Naive thymus-derived CD8-positive, alpha-beta T cell (primary cell): ENCODE results near the gene KCNMB3. TPM values are rescaled to one million over a fixed set of nuclear protein-coding genes. Genes with fewer than 3 reads are reported as not detected.
A peak's percentile ranks its signal among the peaks of the same experiment; 100 is the strongest.
"Not testable (repeated sequence)": the region's sequence is repeated elsewhere in the genome, so short reads cannot be mapped to it uniquely, and the experiment has no call there.

ENCODE experiments used
- ATAC-seq, 2 donors: fragments of 150-1000 bp; cut with Tn5 transposase in 1 of 2; sonication (Bioruptor Pico), chemical (Tn5 transposase) in 1 of 2; 1 replicate in 1 of 2; 2 replicates in 1 of 2; pipeline ENCODE4 v1.10.0; 2021; ENCODE audit warnings: mild to moderate bottlenecking in 2 of 2, moderate library complexity in 2 of 2
- POLR2A ChIA-PET: fragments of 350-600 bp; sonication (Branson Sonifier 250); formaldehyde crosslinking; loops from one replicate; lab custom pipeline; 2021; ENCODE audit warnings: antibody characterized with exemption; lab: Charles Lee
- DNase-seq, 10 donors: peaks; one replicate each; pipeline versions ENCODE4 v3.0.0 to v3.0.0-alpha.2; 2020 to 2022
- H3K27ac Mint-ChIP-seq, 10 donors: one replicate each; pipeline ENCODE4 v1.8.0; 2020 to 2022; ENCODE audit warnings: mild to moderate bottlenecking in 10 of 10, mixed read lengths in 10 of 10, moderate library complexity in 4 of 10, inconsistent platforms in 1 of 10
- H3K27me3 Mint-ChIP-seq, 5 donors: one replicate each; pipeline ENCODE4 v1.8.0; 2021 to 2022; ENCODE audit warnings: mixed read lengths in 5 of 5
- H3K36me3 Mint-ChIP-seq, 3 donors: one replicate each; pipeline ENCODE4 v1.8.0; 2020 to 2022; ENCODE audit warnings: mixed read lengths in 3 of 3, mild to moderate bottlenecking in 2 of 3, inconsistent platforms in 1 of 3
- H3K4me1 Mint-ChIP-seq, 4 donors: one replicate each; pipeline ENCODE4 v1.8.0; 2021 to 2022; ENCODE audit warnings: mixed read lengths in 4 of 4
- H3K4me3 Mint-ChIP-seq, 10 donors: one replicate each; pipeline ENCODE4 v1.8.0; 2020 to 2022; ENCODE audit warnings: mild to moderate bottlenecking in 10 of 10, mixed read lengths in 10 of 10, moderate library complexity in 6 of 10, inconsistent platforms in 1 of 10
- H3K9me3 Mint-ChIP-seq, 9 donors: one replicate each; pipeline ENCODE4 v1.8.0; 2020 to 2022; ENCODE audit warnings: mixed read lengths in 9 of 9, mild to moderate bottlenecking in 3 of 9, inconsistent platforms in 1 of 9, moderate library complexity in 1 of 9
- polyA plus RNA-seq, 3 donors: library from polyadenylated mRNA; unstranded; fragments of 300-500 nt; fragmentation: Illumina TruSeq; gene quantifications; one replicate each; pipeline ENCODE4 v1.2.3, GENCODE V29; 2021
- total RNA-seq, 8 experiments: library from RNA in 2 of 8; stranded (reverse) in 2 of 8; gene quantifications; one replicate each; pipeline ENCODE4 v1.2.3 and lab custom pipeline; 2021 to 2026

The KCNMB3 gene
- total and polyA plus RNA-seq, 5 experiments from 2014 or later: 0.19 to 2.4 (median 0.55) TPM

- Mint-ChIP-seq H3K27me3 (peaks cover 0 to 21% (median 8%) of the 10 kb centered on the region in 5 donors), H3K4me3 (no peak overlapping the region), H3K9me3 (no peaks in the 10 kb centered on the region), H3K4me1 (peaks cover 0 to 2% (median 0%) of the 10 kb centered on the region in 4 donors), H3K36me3 (no peaks in the 10 kb centered on the region), H3K27ac (peak overlapping the region in 1 of 10 donors; percentile 60)
- ATAC-seq (no peak), DNase-seq (no peak)
- POLR2A ChIA-PET: no interaction called here
Observed at GRCh38 chr3:179276743-179277142, 25.8 kb upstream of the KCNMB3 start.

- H3K4me1 Mint-ChIP-seq: peaks cover 0 to 2% (median 0%) of the 10 kb centered on the region in 4 donors
- H3K27me3 Mint-ChIP-seq: peaks cover 0 to 21% (median 8%) of the 10 kb centered on the region in 5 donors
- H3K36me3 Mint-ChIP-seq: no peaks in the 10 kb centered on the region
- no peaks in the 10 kb centered on the region for H3K9me3 Mint-ChIP-seq
- H3K27ac Mint-ChIP-seq: no peak overlapping the region
- H3K4me3 Mint-ChIP-seq: no peak overlapping the region
- no peak for DNase-seq
- POLR2A ChIA-PET: interaction anchor here (0.7 kb wide), 1 partner anchor 1317 kb away, joined by 7 read pairs; no protein-coding TSS in a partner anchor
- no peak for ATAC-seq
Observed at GRCh38 chr3:179276001-179276400, 25.1 kb upstream of the KCNMB3 start.

GRCh38 chr3:179274434-179274833, 23.5 kb upstream of the KCNMB3 start:
- H3K9me3 Mint-ChIP-seq, ATAC-seq, DNase-seq, H3K36me3 Mint-ChIP-seq, POLR2A ChIA-PET, H3K4me1 Mint-ChIP-seq, H3K27ac Mint-ChIP-seq, H3K4me3 Mint-ChIP-seq: not testable (repeated sequence)
- peaks cover 0 to 13% (median 9%) of the 10 kb centered on the region in 5 donors for H3K27me3 Mint-ChIP-seq

GRCh38 chr3:179272385-179272784, 21.5 kb upstream of the KCNMB3 start:
- Mint-ChIP-seq H3K27ac (no peak overlapping the region), H3K4me3 (no peak overlapping the region), H3K36me3 (no peaks in the 10 kb centered on the region), H3K4me1 (peaks cover 0 to 2% (median 0%) of the 10 kb centered on the region in 4 donors), H3K9me3 (no peaks in the 10 kb centered on the region), H3K27me3 (peaks cover 0 to 19% (median 9%) of the 10 kb centered on the region in 5 donors)
- no peak for DNase-seq
- ATAC-seq: no peak
- POLR2A ChIA-PET: interaction anchor here (1.2 kb wide), 1 partner anchor 125 kb away, joined by 8 read pairs; the partner anchor contains the start of gene PIK3CA

DNA sequence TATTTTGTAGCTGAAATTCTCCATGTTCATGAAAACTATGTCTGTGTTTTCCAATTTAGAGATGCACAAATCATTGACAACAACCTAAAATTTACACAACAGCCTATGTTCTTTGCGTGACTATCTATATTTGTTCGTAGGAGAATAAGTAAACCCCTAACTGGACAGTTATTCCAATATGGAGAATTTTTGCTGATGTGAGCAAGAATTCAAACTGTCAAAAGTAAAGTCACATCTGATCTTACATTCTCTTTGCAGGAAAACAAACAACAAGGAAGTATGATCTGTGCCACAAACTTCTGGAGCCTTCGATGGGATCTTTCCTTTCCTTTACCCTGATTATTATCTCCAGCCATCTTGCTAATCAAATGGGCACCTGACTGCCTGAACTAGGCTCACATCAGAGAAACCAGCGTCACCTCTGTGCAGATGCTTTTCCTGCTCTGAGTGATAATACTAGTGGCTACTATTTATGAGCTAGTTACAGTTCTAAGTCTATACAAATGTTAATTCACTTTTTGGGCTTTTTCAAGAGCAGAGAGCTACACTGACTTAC, 18.3 kb upstream of the KCNMB3 start:
- Mint-ChIP-seq H3K4me3 (no peak overlapping the region), H3K9me3 (no peaks in the 10 kb centered on the region), H3K36me3 (no peaks in the 10 kb centered on the region), H3K27me3 (peaks cover 0 to 19% (median 3%) of the 10 kb centered on the region in 5 donors), H3K27ac (no peak overlapping the region), H3K4me1 (peaks cover 0 to 18% (median 1%) of the 10 kb centered on the region in 4 donors)
- POLR2A ChIA-PET: no interaction called here
- DNase-seq: no peak
- no peak for ATAC-seq

DNA sequence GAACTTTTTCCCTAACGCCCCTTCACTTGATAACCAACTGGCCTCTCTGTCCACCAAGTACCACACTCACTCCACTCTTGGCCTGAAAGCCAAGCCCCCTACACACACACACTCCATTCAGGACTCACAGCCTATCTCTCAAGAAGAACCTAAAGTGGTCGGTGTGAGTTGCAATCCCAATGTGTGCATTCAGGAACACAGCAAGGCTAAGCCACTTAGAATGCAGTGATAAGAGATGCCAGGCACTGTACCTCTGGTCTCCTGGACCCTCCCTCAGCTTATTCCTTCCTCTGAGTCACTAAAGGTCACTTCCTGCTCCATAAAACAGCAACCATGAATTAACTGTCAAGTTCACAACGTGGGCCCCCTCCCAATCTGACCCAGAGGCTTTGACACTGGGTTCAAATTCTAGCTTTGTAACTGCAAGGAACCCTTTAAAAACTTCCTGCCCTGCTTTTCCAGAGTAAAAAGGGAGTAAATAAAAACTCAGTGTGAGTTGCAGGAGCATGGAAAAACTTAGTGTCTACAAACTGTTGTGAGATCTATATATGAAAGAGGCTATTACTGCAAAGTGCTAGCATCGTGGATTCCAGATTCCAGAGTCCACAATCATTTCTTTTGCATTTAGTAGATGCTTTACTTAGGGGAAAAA, 17.6 kb upstream of the KCNMB3 start:
- no peak overlapping the region for H3K27ac Mint-ChIP-seq
- H3K27me3 Mint-ChIP-seq: peaks cover 0 to 19% (median 4%) of the 10 kb centered on the region in 5 donors

GRCh38 chr3:179266701-179267211, 15.8 kb upstream of the KCNMB3 start:
- peaks cover 0 to 23% (median 0%) of the 10 kb centered on the region in 4 donors for H3K4me1 Mint-ChIP-seq
- H3K27me3 Mint-ChIP-seq: peaks cover 0 to 19% (median 4%) of the 10 kb centered on the region in 5 donors
- H3K9me3 Mint-ChIP-seq: no peaks in the 10 kb centered on the region
- POLR2A ChIA-PET: no interaction called here
- H3K4me3 Mint-ChIP-seq: peak overlapping the region in 1 of 10 donors; percentile 19
- H3K36me3 Mint-ChIP-seq: no peaks in the 10 kb centered on the region
- ATAC-seq (no peak), DNase-seq (no peak)
- H3K27ac Mint-ChIP-seq: no peak overlapping the region

More for the DNA sequence above, 17.6 kb upstream of the KCNMB3 start:
- H3K9me3 Mint-ChIP-seq: no peaks in the 10 kb centered on the region
- H3K36me3 Mint-ChIP-seq: no peaks in the 10 kb centered on the region
- POLR2A ChIA-PET: no interaction called here
- DNase-seq: no peak
- H3K4me3 Mint-ChIP-seq: no peak overlapping the region
- no peak for ATAC-seq
- peaks cover 0 to 18% (median 1%) of the 10 kb centered on the region in 4 donors for H3K4me1 Mint-ChIP-seq

DNA sequence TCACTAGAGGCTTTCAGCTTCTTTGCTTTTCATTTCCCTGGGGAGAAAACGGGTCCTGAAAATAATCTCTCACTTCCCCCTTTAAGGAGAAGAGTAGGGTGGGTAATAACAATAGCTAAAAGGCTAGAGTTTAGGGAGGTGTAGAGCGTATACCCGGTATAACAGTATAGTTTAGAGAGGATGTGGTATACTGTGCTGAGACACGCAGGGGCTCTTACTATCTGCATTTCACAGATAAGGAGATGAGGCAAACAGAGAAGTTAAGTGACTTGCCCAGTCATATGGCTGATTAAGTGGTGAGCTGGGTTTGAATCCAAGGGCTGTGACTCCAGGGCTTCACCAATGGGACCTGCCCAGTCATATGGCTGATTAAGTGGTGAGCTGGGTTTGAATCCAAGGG, 15.0 kb upstream of the KCNMB3 start:
- Mint-ChIP-seq H3K9me3 (peaks cover 0 to under 1% (median 0%) of the 10 kb centered on the region in 9 donors), H3K27me3 (peaks cover 0 to 19% (median 4%) of the 10 kb centered on the region in 5 donors), H3K4me1 (peaks cover under 1 to 27% (median 2%) of the 10 kb centered on the region in 4 donors), H3K4me3 (no peak overlapping the region), H3K27ac (no peak overlapping the region), H3K36me3 (peaks cover 0 to under 1% (median 0%) of the 10 kb centered on the region in 3 donors)
- ATAC-seq: no peak
- POLR2A ChIA-PET: no interaction called here
- no peak for DNase-seq

DNA sequence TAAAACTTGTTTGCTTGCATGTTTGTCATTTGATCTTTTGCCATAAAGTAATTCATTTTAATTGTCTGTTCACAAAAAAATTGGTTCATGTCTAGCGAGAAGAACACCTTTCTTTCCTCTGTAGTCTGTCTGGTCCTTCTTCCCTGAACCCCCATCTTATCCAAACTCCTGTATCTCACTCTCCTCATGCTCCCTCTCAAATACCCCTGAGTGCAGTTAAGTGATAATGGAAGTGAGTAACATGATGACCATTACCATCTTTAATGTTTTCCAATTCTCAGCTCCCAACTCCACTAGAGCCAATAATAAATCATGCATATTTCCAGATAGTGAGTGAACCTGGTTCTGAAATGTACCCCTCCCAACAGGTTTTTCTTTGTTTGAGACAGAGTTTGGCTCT, 14.2 kb upstream of the KCNMB3 start:
- peaks cover 3 to 34% (median 10%) of the 10 kb centered on the region in 4 donors for H3K4me1 Mint-ChIP-seq
- H3K27ac Mint-ChIP-seq: peak overlapping the region in 1 of 10 donors; percentile 60
- POLR2A ChIA-PET: no interaction called here
- H3K27me3 Mint-ChIP-seq: peaks cover 0 to 19% (median 4%) of the 10 kb centered on the region in 5 donors
- no peak overlapping the region for H3K4me3 Mint-ChIP-seq
- peaks cover 0 to 7% (median 0%) of the 10 kb centered on the region in 3 donors for H3K36me3 Mint-ChIP-seq
- H3K9me3 Mint-ChIP-seq: peaks cover 0 to 8% (median 4%) of the 10 kb centered on the region in 9 donors
- DNase-seq: no peak
- no peak for ATAC-seq

- DNase-seq (no peak), ATAC-seq (no peak)
- H3K4me1 Mint-ChIP-seq: peaks cover 8 to 34% (median 16%) of the 10 kb centered on the region in 4 donors
- H3K4me3 Mint-ChIP-seq: peak overlapping the region in 1 of 10 donors; percentile 4
- peaks cover 0 to 14% (median 9%) of the 10 kb centered on the region in 9 donors for H3K9me3 Mint-ChIP-seq
- H3K27me3 Mint-ChIP-seq: peaks cover 0 to 16% (median 4%) of the 10 kb centered on the region in 5 donors
- H3K27ac Mint-ChIP-seq: no peak overlapping the region
- POLR2A ChIA-PET: no interaction called here
- peaks cover 0 to 13% (median 0%) of the 10 kb centered on the region in 3 donors for H3K36me3 Mint-ChIP-seq
Observed at GRCh38 chr3:179264449-179264848, 13.5 kb upstream of the KCNMB3 start.

DNA sequence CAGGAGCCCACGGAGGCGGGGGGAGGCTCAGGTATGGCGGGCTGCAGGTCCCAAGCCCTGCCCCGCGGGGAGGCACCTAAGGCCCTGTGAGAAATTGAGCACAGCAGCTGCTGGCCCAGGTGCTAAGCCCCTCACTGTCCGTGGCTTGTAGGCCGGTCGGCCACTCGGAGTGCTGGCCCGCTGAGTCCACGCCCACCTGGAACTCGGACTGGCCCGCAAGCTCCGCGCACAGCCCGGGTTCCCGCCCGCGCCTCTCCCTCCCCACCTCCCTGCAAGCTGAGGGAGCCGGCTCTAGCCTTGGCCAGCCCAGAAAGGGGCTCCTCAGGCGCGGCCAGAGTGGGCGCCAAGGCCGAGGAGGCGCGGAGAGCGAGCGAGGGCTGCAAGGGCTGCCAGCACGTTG, 12.2 kb upstream of the KCNMB3 start:
- POLR2A ChIA-PET: no interaction called here
- Mint-ChIP-seq H3K4me1 (peaks cover 11 to 38% (median 22%) of the 10 kb centered on the region in 4 donors), H3K27me3 (peaks cover 0 to 5% (median 3%) of the 10 kb centered on the region in 5 donors), H3K4me3 (no peak overlapping the region), H3K9me3 (peaks cover 4 to 24% (median 18%) of the 10 kb centered on the region in 9 donors), H3K27ac (no peak overlapping the region), H3K36me3 (peaks cover 0 to 19% (median 0%) of the 10 kb centered on the region in 3 donors)
- ATAC-seq: no peak
- DNase-seq: no peak

- Mint-ChIP-seq H3K4me3 (peak overlapping the region; percentile 65 to 87 (median 82)), H3K27ac (peak overlapping the region in 9 of 10 donors; percentile 15 to 81 (median 72)), H3K9me3 (peaks cover 4 to 29% (median 19%) of the 10 kb centered on the region in 9 donors), H3K36me3 (peaks cover 0 to 19% (median 0%) of the 10 kb centered on the region in 3 donors), H3K4me1 (peaks cover 11 to 30% (median 22%) of the 10 kb centered on the region in 4 donors), H3K27me3 (peaks cover 0 to 1% (median 0%) of the 10 kb centered on the region in 5 donors)
- POLR2A ChIA-PET: interaction anchor here (0.9 to 1.5 kb wide), 2 partner anchors 112 to 114 kb away, joined by 3 to 5 read pairs; partner anchors contain the start of gene PIK3CA
- DNase-seq (peak; percentile 51 to 78 (median 63)), ATAC-seq (peak; percentile 96 to 98)
Observed at GRCh38 chr3:179260949-179261765, 10.2 kb upstream of the KCNMB3 start.
